Measurements from ENCODE around the gene ME1.

DNA sequence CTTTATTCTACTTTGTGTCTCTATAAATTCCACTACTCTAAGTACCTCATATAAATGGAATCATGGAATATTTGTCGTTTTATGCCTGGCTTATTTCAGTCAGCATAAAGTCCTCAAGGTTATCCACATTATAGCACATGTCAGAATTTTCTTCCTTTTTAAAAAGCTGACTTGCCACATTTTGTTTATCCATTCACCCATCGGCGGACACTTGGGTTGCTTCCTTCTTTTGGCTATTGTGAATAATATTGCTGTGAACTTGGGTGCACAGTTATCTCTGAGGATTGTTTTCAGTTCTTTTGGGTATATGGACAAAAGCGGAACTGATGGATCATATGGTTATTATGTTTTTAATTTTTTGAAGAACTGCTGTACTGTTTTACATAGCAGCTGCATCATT lies 39.1 kb upstream of the ME1 start:
- no peak for TF ChIP-seq EZH2 (IDR thresholded peaks at IDR 0.05)
- TF ChIP-seq, protein P1, sequence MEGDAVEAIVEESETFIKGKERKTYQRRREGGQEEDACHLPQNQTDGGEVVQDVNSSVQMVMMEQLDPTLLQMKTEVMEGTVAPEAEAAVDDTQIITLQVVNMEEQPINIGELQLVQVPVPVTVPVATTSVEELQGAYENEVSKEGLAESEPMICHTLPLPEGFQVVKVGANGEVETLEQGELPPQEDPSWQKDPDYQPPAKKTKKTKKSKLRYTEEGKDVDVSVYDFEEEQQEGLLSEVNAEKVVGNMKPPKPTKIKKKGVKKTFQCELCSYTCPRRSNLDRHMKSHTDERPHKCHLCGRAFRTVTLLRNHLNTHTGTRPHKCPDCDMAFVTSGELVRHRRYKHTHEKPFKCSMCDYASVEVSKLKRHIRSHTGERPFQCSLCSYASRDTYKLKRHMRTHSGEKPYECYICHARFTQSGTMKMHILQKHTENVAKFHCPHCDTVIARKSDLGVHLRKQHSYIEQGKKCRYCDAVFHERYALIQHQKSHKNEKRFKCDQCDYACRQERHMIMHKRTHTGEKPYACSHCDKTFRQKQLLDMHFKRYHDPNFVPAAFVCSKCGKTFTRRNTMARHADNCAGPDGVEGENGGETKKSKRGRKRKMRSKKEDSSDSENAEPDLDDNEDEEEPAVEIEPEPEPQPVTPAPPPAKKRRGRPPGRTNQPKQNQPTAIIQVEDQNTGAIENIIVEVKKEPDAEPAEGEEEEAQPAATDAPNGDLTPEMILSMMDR (IDR thresholded peaks at IDR 0.05 in 2 of 3, conservative IDR thresholded peaks at IDR 0.05 in 1 of 3; ENCODE audit: borderline replicate concordance in 1 of 3, insufficient read depth in 1 of 3, low read depth in 2 of 3, low read length in 2 of 3), result no peak
